ENCODE data around the gene CXCL1.

GRCh38 chr4:73844345-73844744 is 24.8 kb upstream of the CXCL1 start:
- TF ChIP-seq CTCF (IDR thresholded peaks at IDR 0.05) (no peak), POLR2A (IDR thresholded peaks at IDR 0.05) (no peak)
